ENCODE data around the gene BCL2L13. TPM values are rescaled to one million over a fixed set of nuclear protein-coding genes. Genes with fewer than 3 reads are reported as not detected.

Gene BCL2L13
- total RNA-seq, 4 donors from 2014 or later: 35.2 to 50.1 (median 38.3) TPM

- Histone ChIP-seq H3K4me1 (no peaks in the 10 kb centered on the region), H3K36me3 (peaks cover 0 to 51% (median 0%) of the 10 kb centered on the region in 3 donors), H3K27me3 (no peaks in the 10 kb centered on the region), H3K9me3 (no peaks in the 10 kb centered on the region), H3K27ac (no peak overlapping the region), H3K4me3 (no peak overlapping the region)
- DNase-seq: no peak
- TF ChIP-seq CTCF (IDR thresholded peaks at IDR 0.05): no peak
- TF ChIP-seq POLR2A (IDR thresholded peaks at IDR 0.05): no peak
These were observed 100.8 kb downstream of the BCL2L13 start for GRCh38 chr22:17739196-17739975.

- no peak for DNase-seq
- no peak overlapping the region for H3K27ac ChIP-seq
- no peaks in the 10 kb centered on the region for H3K9me3 ChIP-seq
- no peaks in the 10 kb centered on the region for H3K27me3 ChIP-seq
- H3K36me3 ChIP-seq: peaks cover 0 to 31% (median 0%) of the 10 kb centered on the region in 3 donors
- TF ChIP-seq CTCF (IDR thresholded peaks at IDR 0.05) (no peak), POLR2A (IDR thresholded peaks at IDR 0.05) (no peak)
- H3K4me3 ChIP-seq: no peak overlapping the region
- H3K4me1 ChIP-seq: no peaks in the 10 kb centered on the region
These were observed 103.4 kb downstream of the BCL2L13 start for GRCh38 chr22:17741866-17742526.

- peak; percentile 42 to 80 (median 77) for DNase-seq
- Histone ChIP-seq H3K36me3 (peaks cover 0 to 26% (median 0%) of the 10 kb centered on the region in 3 donors), H3K4me3 (no peak overlapping the region), H3K27ac (no peak overlapping the region), H3K27me3 (no peaks in the 10 kb centered on the region), H3K9me3 (no peaks in the 10 kb centered on the region), H3K4me1 (no peaks in the 10 kb centered on the region)
- TF ChIP-seq CTCF (IDR thresholded peaks at IDR 0.05) (peak; percentile 15 to 86 (median 73)), POLR2A (IDR thresholded peaks at IDR 0.05) (no peak)
These were observed 104.0 kb downstream of the BCL2L13 start for GRCh38 chr22:17742527-17742902.

- peaks cover 0 to 13% (median 0%) of the 10 kb centered on the region in 3 donors for H3K36me3 ChIP-seq
- no peak overlapping the region for H3K4me3 ChIP-seq
These were observed 105.3 kb downstream of the BCL2L13 start for GRCh38 chr22:17743661-17744411.

More at GRCh38 chr22:17743661-17744411, 105.3 kb downstream of the BCL2L13 start:
- Histone ChIP-seq H3K9me3 (no peaks in the 10 kb centered on the region), H3K27me3 (no peaks in the 10 kb centered on the region), H3K27ac (no peak overlapping the region), H3K4me1 (no peaks in the 10 kb centered on the region)
- TF ChIP-seq CTCF (IDR thresholded peaks at IDR 0.05): no peak
- TF ChIP-seq POLR2A (IDR thresholded peaks at IDR 0.05): no peak
- no peak for DNase-seq
